Stomach smooth muscle (tissue), 2 donors: ENCODE measurements around the gene SLC35G1.
A peak's percentile ranks its signal among the peaks of the same experiment; 100 is the strongest.

Source experiments
- H3K27ac ChIP-seq: one replicate; pipeline ENCODE4 v1.7.0; 2013; ENCODE audit warnings: mild to moderate bottlenecking, low read length, inconsistent platforms
- H3K27me3 ChIP-seq, 2 donors: one replicate each; pipeline ENCODE4 v1.7.0; 2013; ENCODE audit warnings: low read length in 2 of 2; ENCODE audit not compliant: insufficient read depth in 2 of 2, control insufficient read depth in 1 of 2
- H3K36me3 ChIP-seq, 2 donors: one replicate each; pipeline ENCODE4 v1.7.0; 2013; ENCODE audit warnings: low read length in 2 of 2; ENCODE audit not compliant: control insufficient read depth in 2 of 2, insufficient read depth in 2 of 2
- H3K4me1 ChIP-seq: one replicate; pipeline ENCODE4 v1.7.0; 2013; ENCODE audit warnings: low read length; ENCODE audit not compliant: control insufficient read depth, insufficient read depth
- H3K4me3 ChIP-seq, 2 donors: one replicate each; pipeline ENCODE4 v1.7.0; 2013; ENCODE audit warnings: low read length in 2 of 2
- H3K9ac ChIP-seq, 2 donors: one replicate each; pipeline ENCODE4 v1.7.0; 2013; ENCODE audit warnings: low read length in 2 of 2, mild to moderate bottlenecking in 1 of 2
- H3K9me3 ChIP-seq, 2 donors: one replicate each; pipeline ENCODE4 v1.7.0; 2013; ENCODE audit warnings: low read length in 2 of 2; ENCODE audit not compliant: control insufficient read depth in 2 of 2
- donor health status: healthy.
- donor health status: Pancreatic carcinoma.

SLC35G1 gene

DNA sequence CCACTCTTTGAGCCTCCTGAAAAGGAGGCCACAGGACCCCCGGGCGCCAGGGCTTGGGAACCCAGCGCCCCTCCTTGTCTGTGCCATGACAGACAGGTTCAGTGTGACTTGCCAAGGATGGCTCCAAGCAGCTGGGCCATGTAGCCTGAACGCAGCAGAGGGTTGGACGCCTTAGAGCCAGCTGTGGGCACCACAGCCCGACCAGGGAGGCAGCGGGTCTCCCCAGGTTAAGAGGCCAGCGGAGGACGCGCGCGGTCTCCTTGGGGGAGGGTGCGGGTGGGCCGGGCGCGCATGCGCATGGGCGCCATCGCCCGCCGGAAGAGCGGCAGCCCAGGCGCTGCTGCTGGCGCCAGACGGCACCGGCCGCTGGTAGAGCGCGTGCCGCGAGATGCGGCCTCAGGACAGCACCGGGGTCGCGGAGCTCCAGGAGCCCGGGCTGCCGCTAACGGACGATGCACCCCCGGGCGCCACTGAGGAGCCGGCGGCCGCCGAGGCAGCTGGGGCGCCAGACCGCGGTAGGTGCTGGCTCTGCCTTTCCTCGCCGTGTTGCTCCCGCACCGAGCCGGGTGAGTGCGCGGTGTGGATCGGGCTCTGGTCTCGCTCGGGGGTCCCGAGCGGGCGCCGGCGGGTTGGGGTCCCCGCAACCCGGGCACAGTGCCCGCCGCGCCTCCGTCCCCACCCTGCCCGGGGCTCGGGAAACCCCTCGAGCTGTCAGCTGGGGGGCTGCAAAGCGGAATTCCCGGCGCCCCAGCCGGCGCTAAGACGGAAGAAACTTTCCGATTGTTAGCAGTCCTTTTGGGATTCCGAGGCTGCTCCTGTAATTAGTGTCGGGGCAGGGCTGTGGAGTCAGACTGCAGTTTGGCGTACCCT, at the start of gene SLC35G1:
TSS of gene SLC35G1 (plus strand) at position 333 of the 870 bp plus-strand sequence. CDS start at position 389, 56 bp downstream.
- Histone ChIP-seq H3K27me3 (peaks cover 0 to 2% of the 10 kb centered on the region in 2 donors), H3K4me3 (peak within 1 kb of the TSS; percentile 64 to 95), H3K4me1 (peaks cover 9% of the 10 kb centered on the region), H3K27ac (no peak within 1 kb of the TSS), H3K9ac (peak within 1 kb of the TSS; percentile 24 to 73), H3K36me3 (no peaks in the 10 kb centered on the region), H3K9me3 (no peaks in the 10 kb centered on the region)

DNA sequence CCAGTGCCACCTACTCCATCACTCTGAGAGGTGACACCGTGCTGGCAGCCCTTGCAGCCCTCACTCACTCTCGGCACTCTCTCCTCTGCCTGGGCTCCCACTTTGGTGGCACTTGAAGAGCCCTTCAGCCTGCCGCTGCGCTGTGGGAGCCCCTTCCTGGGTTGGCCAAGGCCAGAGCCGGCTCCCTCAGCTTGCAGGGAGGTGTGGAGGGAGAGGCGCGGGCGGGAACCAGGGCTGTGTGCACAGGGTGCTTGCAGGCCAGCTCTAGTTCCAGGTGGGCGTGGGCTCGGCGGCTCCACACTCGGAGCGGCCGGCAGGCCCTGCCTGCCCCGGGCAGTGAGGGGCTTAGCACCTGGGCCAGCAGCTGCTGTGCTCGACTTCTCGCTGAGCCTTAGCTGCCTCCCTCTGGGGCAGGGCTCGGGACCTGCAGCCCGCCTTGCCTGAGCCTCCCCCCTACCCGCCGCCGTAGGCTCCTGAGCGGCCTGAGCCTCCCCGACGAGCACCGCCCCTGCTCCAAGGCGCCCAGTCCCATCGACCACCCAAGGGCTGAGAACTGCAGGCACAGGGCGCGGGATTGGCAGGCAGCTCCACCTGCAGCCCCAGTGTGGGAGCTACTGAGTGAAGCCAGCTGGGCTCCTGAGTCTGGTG, 48.7 kb upstream of the SLC35G1 start:
- no peak overlapping the region for H3K27ac ChIP-seq
- H3K27me3 ChIP-seq: no peaks in the 10 kb centered on the region
- no peaks in the 10 kb centered on the region for H3K36me3 ChIP-seq
- H3K4me1 ChIP-seq: no peaks in the 10 kb centered on the region
- H3K9me3 ChIP-seq: no peaks in the 10 kb centered on the region
- H3K9ac ChIP-seq: no peak overlapping the region
- H3K4me3 ChIP-seq: no peak overlapping the region

GRCh38 chr10:93849593-93849992, 44.2 kb upstream of the SLC35G1 start:
- H3K27ac ChIP-seq: no peak overlapping the region
- H3K9ac ChIP-seq: no peak overlapping the region
- H3K4me3 ChIP-seq: no peak overlapping the region
- no peaks in the 10 kb centered on the region for H3K27me3 ChIP-seq
- no peaks in the 10 kb centered on the region for H3K36me3 ChIP-seq
- H3K4me1 ChIP-seq: no peaks in the 10 kb centered on the region
- H3K9me3 ChIP-seq: no peaks in the 10 kb centered on the region

GRCh38 chr10:93850031-93851015, 43.5 kb upstream of the SLC35G1 start:
- Histone ChIP-seq H3K4me1 (no peaks in the 10 kb centered on the region), H3K27ac (no peak overlapping the region), H3K27me3 (no peaks in the 10 kb centered on the region), H3K36me3 (no peaks in the 10 kb centered on the region), H3K9me3 (no peaks in the 10 kb centered on the region), H3K4me3 (no peak overlapping the region), H3K9ac (no peak overlapping the region)

DNA sequence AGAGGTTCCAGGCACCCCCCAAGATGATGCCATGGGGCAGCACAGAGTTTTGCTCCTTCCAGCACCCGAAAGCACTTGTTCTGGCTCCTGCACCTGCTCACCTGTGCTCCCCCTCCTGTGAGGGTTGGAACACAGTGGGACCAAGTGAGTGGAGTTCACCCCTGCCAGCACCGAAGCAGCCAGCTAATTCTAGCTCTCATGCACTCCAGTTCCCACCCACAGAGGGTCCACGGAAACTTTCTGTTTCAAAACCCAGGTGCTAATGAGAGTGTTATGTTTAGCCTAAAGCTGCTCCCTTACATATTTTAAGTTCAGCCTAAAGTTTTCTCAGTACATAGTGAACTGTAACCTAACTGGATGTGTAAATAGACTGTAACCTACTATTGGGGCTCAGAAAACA, 42.6 kb upstream of the SLC35G1 start:
- Histone ChIP-seq H3K27ac (no peak overlapping the region), H3K9me3 (no peaks in the 10 kb centered on the region), H3K9ac (no peak overlapping the region), H3K4me3 (no peak overlapping the region), H3K4me1 (no peaks in the 10 kb centered on the region), H3K36me3 (no peaks in the 10 kb centered on the region), H3K27me3 (no peaks in the 10 kb centered on the region)

GRCh38 chr10:93852476-93853095, 41.2 kb upstream of the SLC35G1 start:
- H3K27me3 ChIP-seq: no peaks in the 10 kb centered on the region
- no peaks in the 10 kb centered on the region for H3K9me3 ChIP-seq
- H3K4me3 ChIP-seq: no peak overlapping the region
- H3K27ac ChIP-seq: no peak overlapping the region
- H3K4me1 ChIP-seq: no peaks in the 10 kb centered on the region
- no peak overlapping the region for H3K9ac ChIP-seq
- H3K36me3 ChIP-seq: no peaks in the 10 kb centered on the region

DNA sequence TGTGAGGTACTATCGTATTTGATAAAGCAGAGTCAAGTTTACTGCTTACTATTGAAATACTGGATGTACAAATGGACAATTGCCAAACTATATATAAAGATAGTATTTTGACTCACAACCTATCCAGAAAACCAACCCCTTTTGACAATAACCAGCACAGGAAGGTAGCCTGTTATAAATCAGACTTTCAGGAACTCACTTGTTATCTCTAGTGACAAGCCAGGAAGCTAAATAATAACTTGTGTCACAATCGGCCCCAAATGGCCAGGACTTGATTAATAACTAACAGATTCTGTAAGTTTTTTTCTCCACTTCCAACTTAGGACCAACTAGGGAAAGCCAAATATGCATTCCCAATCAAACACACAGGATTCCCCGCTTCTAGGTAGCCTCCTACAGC, 38.8 kb upstream of the SLC35G1 start:
- Histone ChIP-seq H3K4me3 (no peak overlapping the region), H3K4me1 (no peaks in the 10 kb centered on the region), H3K9me3 (no peaks in the 10 kb centered on the region), H3K9ac (no peak overlapping the region), H3K27ac (no peak overlapping the region), H3K27me3 (no peaks in the 10 kb centered on the region), H3K36me3 (no peaks in the 10 kb centered on the region)

GRCh38 chr10:93856349-93857145, 37.2 kb upstream of the SLC35G1 start:
- no peaks in the 10 kb centered on the region for H3K27me3 ChIP-seq
- no peaks in the 10 kb centered on the region for H3K4me1 ChIP-seq
- no peak overlapping the region for H3K4me3 ChIP-seq
- no peak overlapping the region for H3K9ac ChIP-seq
- no peaks in the 10 kb centered on the region for H3K9me3 ChIP-seq
- H3K27ac ChIP-seq: no peak overlapping the region
- no peaks in the 10 kb centered on the region for H3K36me3 ChIP-seq

- H3K36me3 ChIP-seq: no peaks in the 10 kb centered on the region
- H3K9me3 ChIP-seq: no peaks in the 10 kb centered on the region
- no peaks in the 10 kb centered on the region for H3K4me1 ChIP-seq
- no peak overlapping the region for H3K4me3 ChIP-seq
- no peak overlapping the region for H3K9ac ChIP-seq
- no peaks in the 10 kb centered on the region for H3K27me3 ChIP-seq
- no peak overlapping the region for H3K27ac ChIP-seq
Observed at GRCh38 chr10:93859049-93859655, 34.6 kb upstream of the SLC35G1 start.
